GM18507 (cell line): ENCODE data around the gene TRAF3IP1.
"Not testable (repeated sequence)": the region's sequence is repeated elsewhere in the genome, so short reads cannot be mapped to it uniquely, and the experiment has no call there.

Experiments
- DNase-seq: peaks from one replicate; pipeline ENCODE4 v3.0.0; 2011; ENCODE audit warnings: low read depth; ENCODE audit not compliant: insufficient read length; ENCODE audit errors: extremely low spot score
- FAIRE-seq: peaks from 2 replicates; lab custom pipeline; 2011; peaks lifted over from hg19 to GRCh38; lab: Jason Lieb, UNC

The TRAF3IP1 gene

DNA sequence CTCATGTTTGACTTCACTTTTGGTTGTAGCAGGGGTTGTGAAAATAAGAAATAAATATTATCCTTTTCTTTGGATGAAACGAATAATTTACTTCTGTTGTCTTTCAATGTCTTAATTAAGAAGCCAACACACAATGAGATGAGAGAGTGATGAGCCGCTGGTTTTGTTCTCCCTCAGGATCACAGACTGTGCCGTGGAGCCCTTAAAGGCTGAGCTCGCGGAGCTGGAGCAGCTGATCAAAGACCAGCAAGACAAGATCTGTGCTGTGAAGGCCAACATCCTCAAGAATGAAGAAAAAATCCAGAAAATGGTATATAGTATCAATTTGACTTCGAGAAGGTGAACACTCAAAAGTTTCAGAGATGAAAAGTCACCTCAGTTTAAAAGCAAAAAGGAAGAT is 78.3 kb downstream of the TRAF3IP1 start:
- DNase-seq (no peak), FAIRE-seq (no peak)

DNA sequence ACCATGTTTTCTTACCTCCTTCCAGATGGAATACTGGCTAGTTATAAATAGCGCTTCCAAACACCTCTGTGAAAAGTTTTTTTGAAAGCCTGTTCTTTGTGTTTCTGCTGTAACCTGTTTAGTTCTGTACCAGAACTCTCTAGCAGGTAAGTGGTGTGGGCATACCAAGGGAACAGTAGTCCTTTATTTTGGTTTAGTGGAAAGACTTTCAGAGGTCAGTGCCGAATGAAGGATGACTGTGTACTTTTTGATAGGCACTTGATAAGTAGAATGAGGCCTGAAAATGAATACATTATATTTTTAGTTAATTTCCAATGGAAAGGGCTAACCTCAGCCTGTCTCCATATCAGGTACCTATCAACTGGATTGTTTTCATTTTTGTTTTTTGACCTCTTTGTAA is 78.8 kb downstream of the TRAF3IP1 start:
- FAIRE-seq, result no peak
- no peak for DNase-seq

GRCh38 chr2:238401551-238401950 is 81.2 kb downstream of the TRAF3IP1 start:
- DNase-seq (no peak), FAIRE-seq (no peak)

DNA sequence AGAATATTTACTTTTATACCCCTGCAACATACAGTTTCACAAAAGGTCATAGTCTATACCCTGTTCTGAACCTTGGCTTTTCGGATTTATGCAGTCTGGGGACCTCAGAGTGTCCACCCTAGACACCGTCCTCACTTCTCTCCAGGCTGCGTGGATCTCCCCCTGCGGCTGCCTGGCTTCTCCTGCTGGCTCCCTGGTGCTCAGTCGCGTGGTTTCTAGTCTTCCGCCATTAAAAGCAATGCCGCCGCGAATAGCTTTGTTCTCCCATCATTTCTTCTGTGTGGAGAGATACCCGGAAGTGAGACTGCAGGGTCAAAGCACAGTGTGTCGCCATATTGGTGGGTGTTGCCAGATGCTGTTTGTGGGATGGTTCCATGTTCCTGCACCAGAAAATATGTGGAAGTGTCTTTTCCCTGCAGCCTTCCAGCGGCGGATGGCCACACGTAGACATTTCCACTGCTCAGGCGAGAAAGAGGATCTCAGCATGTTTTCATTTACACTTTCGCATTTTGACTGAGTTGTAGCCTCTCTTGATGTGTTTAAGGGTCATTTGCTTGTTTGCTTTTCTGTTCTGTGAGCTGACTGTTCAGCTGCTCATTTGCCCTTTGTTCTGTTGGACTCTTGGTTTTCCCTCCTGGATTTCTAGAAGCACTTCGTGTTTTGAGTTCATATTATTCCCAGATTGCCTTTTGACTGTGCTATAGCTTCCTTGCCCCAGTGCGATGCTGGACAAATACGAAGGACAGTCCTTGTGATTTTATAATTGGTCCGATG is 83.5 kb downstream of the TRAF3IP1 start:
- no peak for DNase-seq
- FAIRE-seq, result no peak

GRCh38 chr2:238404406-238405216 is 84.3 kb downstream of the TRAF3IP1 start:
- FAIRE-seq, result no peak
- DNase-seq, result no peak

- not testable (repeated sequence) for FAIRE-seq, DNase-seq
Measured at GRCh38 chr2:238405217-238405555, 84.9 kb downstream of the TRAF3IP1 start.

GRCh38 chr2:238406221-238406997 is 86.1 kb downstream of the TRAF3IP1 start:
- DNase-seq (no peak), FAIRE-seq (no peak)

DNA sequence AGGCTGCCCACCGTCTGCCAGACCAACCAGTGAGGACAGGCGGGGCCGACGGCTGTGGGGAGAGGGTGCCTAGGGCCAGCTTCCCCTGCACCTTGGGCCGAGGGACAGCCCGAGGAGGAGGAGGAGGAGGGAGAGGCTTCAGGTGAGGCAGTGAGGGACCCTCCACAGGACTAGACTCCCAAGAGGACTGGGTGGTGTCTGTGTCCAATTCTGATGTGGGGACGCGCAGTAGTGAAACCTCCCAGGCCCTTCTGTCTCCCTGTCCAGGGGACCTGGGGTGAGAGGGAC is 86.6 kb downstream of the TRAF3IP1 start:
- DNase-seq, result no peak
- FAIRE-seq, result no peak

- FAIRE-seq, result no peak
- no peak for DNase-seq
Measured at GRCh38 chr2:238407566-238407965, 87.2 kb downstream of the TRAF3IP1 start.

- no peak for FAIRE-seq
Measured at GRCh38 chr2:238408615-238409340, 88.5 kb downstream of the TRAF3IP1 start.

DNA sequence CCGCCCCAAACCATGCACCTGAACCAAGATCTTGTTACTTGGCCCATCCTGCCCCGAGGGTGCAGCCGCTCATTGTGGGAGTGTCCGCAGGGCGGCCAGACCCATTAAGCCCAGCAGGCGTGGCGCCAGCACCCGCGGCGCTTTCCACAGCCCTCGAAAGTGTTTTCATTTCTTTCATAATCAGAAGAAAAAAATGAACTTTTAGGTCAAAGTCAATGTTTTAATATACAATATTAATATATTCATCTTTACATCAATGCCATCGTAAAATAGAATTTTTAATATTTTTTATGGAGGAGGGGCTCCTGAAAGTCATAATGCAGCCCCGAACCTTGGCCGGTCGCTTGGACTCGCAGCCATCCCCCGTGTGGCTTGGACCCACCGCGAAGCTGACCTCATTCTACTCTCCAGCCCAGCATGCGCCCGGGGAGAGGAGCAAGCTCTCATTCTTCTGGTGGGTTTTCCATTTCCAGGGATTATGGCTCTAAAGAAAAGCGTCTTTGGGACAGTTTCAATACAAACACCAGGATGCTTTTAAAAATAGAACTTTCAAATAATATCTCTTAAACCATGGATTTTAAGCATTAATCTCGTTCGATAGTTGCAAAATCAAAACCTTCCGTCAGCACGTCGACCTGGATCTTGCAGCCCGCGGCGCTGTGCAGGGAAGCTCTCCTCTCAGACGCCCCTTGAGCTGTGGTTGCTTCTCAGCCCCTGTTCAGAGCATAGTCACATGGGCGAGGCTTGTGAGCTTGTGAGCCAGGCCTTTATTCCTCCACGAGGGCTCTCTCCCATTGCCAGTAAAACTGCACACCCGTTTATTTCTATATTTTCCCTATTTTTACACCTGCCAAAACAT is 89.3 kb downstream of the TRAF3IP1 start:
- DNase-seq (no peak), FAIRE-seq (no peak)

More at GRCh38 chr2:238408615-238409340, 88.5 kb downstream of the TRAF3IP1 start:
- no peak for DNase-seq

- FAIRE-seq (no peak), DNase-seq (no peak)
Measured at GRCh38 chr2:238412067-238412767, 91.9 kb downstream of the TRAF3IP1 start.

GRCh38 chr2:238413368-238413767 is 93.0 kb downstream of the TRAF3IP1 start:
- FAIRE-seq (no peak), DNase-seq (no peak)

- no peak for DNase-seq
- FAIRE-seq, result no peak
Measured at GRCh38 chr2:238415036-238415764, 94.9 kb downstream of the TRAF3IP1 start.

DNA sequence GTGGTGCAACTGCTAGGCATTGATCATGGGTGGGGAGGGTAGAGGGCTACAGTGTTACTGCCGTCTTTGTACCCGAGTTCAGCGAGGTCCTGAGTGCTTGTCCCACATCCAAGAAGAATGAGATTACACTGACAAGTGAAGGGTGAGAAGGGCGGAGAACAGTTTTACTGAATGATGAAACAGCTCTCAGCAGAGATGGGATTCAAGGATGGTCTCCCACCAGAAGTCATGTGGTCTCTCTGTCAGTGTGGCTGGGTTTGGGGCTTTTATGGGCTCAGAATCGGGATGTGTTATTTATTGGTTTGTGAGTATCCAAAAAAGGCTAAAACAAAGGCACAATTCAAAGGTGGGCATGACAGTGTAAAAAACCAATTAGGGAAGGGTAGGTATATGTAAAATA is 95.6 kb downstream of the TRAF3IP1 start:
- FAIRE-seq (no peak), DNase-seq (no peak)

GRCh38 chr2:238418196-238418998 is 98.1 kb downstream of the TRAF3IP1 start:
- no peak for FAIRE-seq
- DNase-seq, result no peak

- FAIRE-seq (no peak), DNase-seq (no peak)
Measured at GRCh38 chr2:238418999-238419546, 98.8 kb downstream of the TRAF3IP1 start.
